Activated naive CD4-positive, alpha-beta T cell treated with anti-CD3 and anti-CD28 coated beads, Interleukin-2, amount 50 U/mL, for 24 hours (primary cell): ENCODE data around the gene ADGRF5.

Experiments
- H3K27ac Mint-ChIP-seq: one replicate; pipeline ENCODE4 v1.8.0; 2021; ENCODE audit warnings: mild to moderate bottlenecking, mixed read lengths
- H3K27me3 Mint-ChIP-seq: one replicate; pipeline ENCODE4 v1.8.0; 2021; ENCODE audit warnings: mixed read lengths
- H3K36me3 Mint-ChIP-seq: one replicate; pipeline ENCODE4 v1.8.0; 2021; ENCODE audit warnings: mixed read lengths
- H3K4me1 Mint-ChIP-seq: one replicate; pipeline ENCODE4 v1.8.0; 2021; ENCODE audit warnings: mixed read lengths
- H3K4me3 Mint-ChIP-seq: one replicate; pipeline ENCODE4 v1.8.0; 2021; ENCODE audit warnings: mild to moderate bottlenecking, mixed read lengths
- H3K9me3 Mint-ChIP-seq: one replicate; pipeline ENCODE4 v1.8.0; 2021; ENCODE audit warnings: mixed read lengths

ADGRF5 gene

GRCh38 chr6:46832816-46833215 is 88.9 kb downstream of the ADGRF5 start:
- Mint-ChIP-seq H3K27ac (no peak overlapping the region), H3K27me3 (peaks cover 9% of the 10 kb centered on the region), H3K4me3 (no peak overlapping the region), H3K9me3 (no peaks in the 10 kb centered on the region), H3K36me3 (no peaks in the 10 kb centered on the region), H3K4me1 (no peaks in the 10 kb centered on the region)

- Mint-ChIP-seq H3K27ac (no peak overlapping the region), H3K36me3 (no peaks in the 10 kb centered on the region), H3K9me3 (no peaks in the 10 kb centered on the region), H3K4me1 (no peaks in the 10 kb centered on the region), H3K4me3 (no peak overlapping the region), H3K27me3 (peaks cover 7% of the 10 kb centered on the region)
These were observed 92.8 kb downstream of the ADGRF5 start for GRCh38 chr6:46828939-46829338.

GRCh38 chr6:46821458-46821881 is 100.3 kb downstream of the ADGRF5 start:
- no peaks in the 10 kb centered on the region for H3K9me3 Mint-ChIP-seq
- no peak overlapping the region for H3K4me3 Mint-ChIP-seq
- peaks cover 4% of the 10 kb centered on the region for H3K27me3 Mint-ChIP-seq
- H3K36me3 Mint-ChIP-seq = no peaks in the 10 kb centered on the region
- H3K4me1 Mint-ChIP-seq = no peaks in the 10 kb centered on the region
- H3K27ac Mint-ChIP-seq = no peak overlapping the region

- H3K27ac Mint-ChIP-seq = no peak overlapping the region
- no peaks in the 10 kb centered on the region for H3K4me1 Mint-ChIP-seq
- no peaks in the 10 kb centered on the region for H3K36me3 Mint-ChIP-seq
- H3K4me3 Mint-ChIP-seq = no peak overlapping the region
- H3K9me3 Mint-ChIP-seq = peaks cover 2% of the 10 kb centered on the region
- H3K27me3 Mint-ChIP-seq = peaks cover 10% of the 10 kb centered on the region
These were observed 102.2 kb downstream of the ADGRF5 start for GRCh38 chr6:46819561-46819960.

- Mint-ChIP-seq H3K27ac (no peak overlapping the region), H3K4me3 (no peak overlapping the region), H3K36me3 (no peaks in the 10 kb centered on the region), H3K9me3 (peaks cover 8% of the 10 kb centered on the region), H3K27me3 (peaks cover 21% of the 10 kb centered on the region), H3K4me1 (no peaks in the 10 kb centered on the region)
These were observed 105.1 kb downstream of the ADGRF5 start for GRCh38 chr6:46816626-46817025.

GRCh38 chr6:46815130-46815529 is 106.6 kb downstream of the ADGRF5 start:
- H3K9me3 Mint-ChIP-seq = peaks cover 14% of the 10 kb centered on the region
- H3K36me3 Mint-ChIP-seq = no peaks in the 10 kb centered on the region

GRCh38 chr6:46808806-46809205 is 112.9 kb downstream of the ADGRF5 start:
- no peak overlapping the region for H3K4me3 Mint-ChIP-seq
- H3K27me3 Mint-ChIP-seq = peaks cover 27% of the 10 kb centered on the region

More at GRCh38 chr6:46815130-46815529, 106.6 kb downstream of the ADGRF5 start:
- H3K4me3 Mint-ChIP-seq = no peak overlapping the region
- H3K27me3 Mint-ChIP-seq = peaks cover 29% of the 10 kb centered on the region
- H3K4me1 Mint-ChIP-seq = no peaks in the 10 kb centered on the region
- H3K27ac Mint-ChIP-seq = no peak overlapping the region

More at GRCh38 chr6:46808806-46809205, 112.9 kb downstream of the ADGRF5 start:
- Mint-ChIP-seq H3K27ac (no peak overlapping the region), H3K4me1 (no peaks in the 10 kb centered on the region), H3K36me3 (no peaks in the 10 kb centered on the region), H3K9me3 (peaks cover 5% of the 10 kb centered on the region)
